CD1c-positive myeloid dendritic cell (primary cell): ENCODE data around the gene CWH43.
"Not testable (repeated sequence)": the region's sequence is repeated elsewhere in the genome, so short reads cannot be mapped to it uniquely, and the experiment has no call there.

Source experiments
- DNase-seq: peaks from one replicate; pipeline ENCODE4 v3.0.0-alpha.2; 2016; ENCODE audit errors: extremely low spot score

The CWH43 gene

GRCh38 chr4:48976041-48976440 is 10.0 kb upstream of the CWH43 start:
- DNase-seq: no peak

DNA sequence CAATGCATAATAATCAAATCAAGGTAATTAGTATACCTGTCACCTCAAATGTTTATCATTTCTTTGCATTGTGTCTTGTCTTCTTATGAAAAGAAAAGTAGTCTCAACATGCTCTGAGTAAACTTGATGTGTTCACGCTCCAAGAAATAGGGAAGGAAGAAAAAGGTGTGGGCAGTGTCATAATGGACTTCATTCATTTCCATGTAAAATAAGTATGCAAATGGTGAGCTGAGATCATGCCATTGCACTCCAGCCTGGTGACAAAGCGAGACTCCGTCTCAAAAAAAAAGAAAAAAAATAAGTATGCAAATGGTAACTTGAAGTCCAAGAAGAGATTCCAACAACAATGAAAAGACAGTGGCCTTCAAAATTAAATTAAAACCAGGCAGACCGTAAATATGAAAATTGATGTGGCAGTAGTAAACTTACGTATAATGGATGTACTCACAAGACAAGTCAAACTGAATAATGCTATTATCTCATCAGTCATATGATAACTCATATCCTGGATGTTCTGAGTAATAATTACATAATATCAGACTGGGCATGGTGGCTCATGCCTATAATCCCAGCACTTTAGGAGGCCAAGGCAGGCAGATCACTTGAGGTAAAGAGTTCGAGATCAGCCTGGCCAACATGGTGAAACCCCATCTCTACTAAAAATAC is 6.0 kb upstream of the CWH43 start:
- no peak for DNase-seq

GRCh38 chr4:48984005-48984404 is 2.1 kb upstream of the CWH43 start:
- not testable (repeated sequence) for DNase-seq

DNA sequence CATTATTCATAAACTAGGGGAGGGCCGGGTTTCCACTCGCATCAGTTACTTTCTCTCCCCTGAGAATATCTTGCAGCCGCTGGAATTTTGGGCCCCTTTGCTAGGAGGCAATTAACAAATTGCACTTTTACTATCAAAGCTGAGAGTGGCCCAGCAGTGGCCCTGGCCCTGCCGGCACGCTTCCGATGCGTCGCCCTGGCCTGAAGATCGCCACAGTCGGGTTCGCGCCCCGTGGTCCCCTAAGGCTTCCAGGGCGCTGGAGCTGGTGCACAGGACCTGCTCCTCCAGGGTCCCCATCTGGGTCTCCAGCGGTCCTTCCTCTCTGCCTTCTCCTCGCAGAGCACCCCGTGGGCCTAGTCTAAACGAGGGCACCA is 486 bp upstream of the CWH43 start:
- DNase-seq: no peak

DNA sequence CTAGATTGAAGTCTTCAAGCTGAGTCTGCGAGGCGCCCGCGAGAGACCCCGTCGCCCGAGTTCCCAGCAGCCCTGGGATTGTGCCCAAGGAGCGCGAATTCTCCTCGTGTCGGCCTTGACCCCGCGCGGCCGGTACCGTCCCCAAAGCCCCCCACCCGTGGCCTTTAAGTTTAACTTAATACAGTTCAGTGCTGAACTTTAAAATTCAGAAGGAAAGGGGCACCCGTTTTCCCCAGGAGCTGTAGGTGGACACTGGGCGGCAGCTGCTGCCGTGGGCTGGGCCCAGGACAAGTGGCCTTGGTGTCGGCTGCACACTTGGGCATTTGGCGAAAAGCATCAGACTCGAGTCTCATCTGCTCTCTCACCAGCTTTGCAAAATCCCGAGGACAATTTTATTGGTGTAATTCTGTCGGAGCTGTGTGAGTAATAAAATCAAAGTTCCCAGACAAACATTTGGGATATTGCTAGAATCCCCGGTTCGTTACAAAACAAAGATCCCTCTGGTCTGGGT is 634 bp downstream of the CWH43 start:
- DNase-seq: no peak

GRCh38 chr4:48989461-48990203 is 3.6 kb downstream of the CWH43 start:
- DNase-seq: no peak

- DNase-seq: no peak
These were observed 5.3 kb downstream of the CWH43 start for GRCh38 chr4:48991357-48991756.

GRCh38 chr4:48997962-48998361 is 11.9 kb downstream of the CWH43 start:
- DNase-seq: no peak

DNA sequence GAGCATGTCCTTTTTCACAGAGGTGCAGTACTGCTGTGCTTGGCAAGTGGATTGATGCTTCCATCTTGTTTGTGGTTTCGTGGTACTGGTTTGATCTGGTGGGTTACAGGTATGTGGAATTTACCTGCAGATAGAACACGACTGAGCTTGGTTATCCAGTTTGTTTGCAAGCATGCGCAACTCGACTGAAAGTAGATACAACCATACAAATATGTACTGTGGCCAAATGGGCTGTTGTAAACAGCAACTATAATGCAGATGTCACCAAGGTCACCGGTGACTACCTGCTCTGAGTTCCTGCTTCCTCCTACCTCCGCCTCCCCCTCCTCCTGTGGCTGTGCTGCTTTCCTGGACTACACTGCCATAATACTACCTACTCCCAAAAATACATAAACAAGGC is 12.4 kb downstream of the CWH43 start:
- DNase-seq: no peak

- DNase-seq: no peak
These were observed 14.7 kb downstream of the CWH43 start for GRCh38 chr4:49000806-49001205.

- no peak for DNase-seq
These were observed 16.9 kb downstream of the CWH43 start for GRCh38 chr4:49002931-49003330.

DNA sequence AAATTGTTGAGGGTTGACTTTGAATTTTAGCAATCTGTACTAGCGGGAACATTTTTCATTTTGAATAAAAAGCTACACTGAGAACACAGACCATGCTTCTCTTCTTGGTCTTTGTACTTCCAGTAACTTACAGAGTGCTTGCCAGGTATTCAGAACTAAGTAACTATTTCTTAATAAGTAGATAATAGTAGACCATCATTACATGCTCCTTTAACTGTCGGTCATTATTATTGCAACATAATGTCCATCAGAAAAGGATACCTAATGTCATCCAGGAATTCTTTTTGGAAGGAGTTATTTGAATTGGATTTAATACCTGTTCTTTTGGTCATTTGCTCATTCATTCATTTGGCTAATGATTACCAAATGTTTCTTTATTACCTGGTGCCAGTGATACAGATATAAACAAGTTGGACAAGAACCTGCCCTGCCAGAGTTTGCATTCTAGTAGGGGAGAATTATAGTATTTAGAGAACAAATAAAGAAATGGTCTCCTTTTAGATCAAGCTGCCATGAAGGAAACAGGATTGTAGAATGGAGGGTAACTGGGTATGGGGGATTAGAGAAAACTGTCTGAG is 32.7 kb downstream of the CWH43 start:
- no peak for DNase-seq

- DNase-seq: no peak
These were observed 46.5 kb downstream of the CWH43 start for GRCh38 chr4:49032440-49033161.

DNA sequence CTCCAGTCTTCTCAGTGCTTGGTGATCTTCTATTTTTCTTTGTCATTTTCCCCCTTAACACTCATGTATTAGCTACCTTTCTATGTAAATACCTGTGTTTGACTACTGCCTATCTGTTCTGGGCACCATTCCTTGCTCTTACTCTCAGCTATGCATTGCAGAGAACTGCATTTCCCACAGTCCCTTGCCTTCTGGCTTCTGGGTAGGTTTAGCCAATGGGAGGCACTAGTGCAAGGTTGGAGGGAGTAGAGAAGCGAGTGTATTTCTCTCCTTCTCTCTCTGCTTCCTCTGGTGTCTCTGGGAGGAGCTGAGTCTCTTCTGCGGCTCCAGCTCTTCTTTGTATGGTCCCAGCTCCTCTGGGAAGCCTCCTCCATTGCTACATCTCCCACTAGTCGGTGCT is 50.5 kb downstream of the CWH43 start:
- DNase-seq: no peak

DNA sequence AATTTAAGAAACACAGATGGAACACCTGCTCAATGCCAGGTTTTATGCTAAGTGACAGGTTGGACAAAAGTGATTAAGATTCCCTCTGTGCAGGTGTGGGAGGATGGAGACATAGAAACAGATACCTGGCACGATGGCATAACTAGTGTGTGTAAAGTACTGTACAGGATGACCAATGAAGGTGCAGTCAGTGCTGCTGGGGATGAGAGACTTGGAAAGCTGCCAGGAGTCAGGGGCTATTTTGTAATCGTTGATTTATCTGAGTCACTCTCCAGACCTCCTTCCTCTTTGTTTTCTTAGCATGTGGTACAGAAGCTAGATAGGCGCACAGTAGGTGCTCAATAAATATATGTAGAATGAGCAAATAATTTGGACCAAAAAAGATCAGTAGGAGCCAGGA is 58.2 kb downstream of the CWH43 start:
- no peak for DNase-seq

DNA sequence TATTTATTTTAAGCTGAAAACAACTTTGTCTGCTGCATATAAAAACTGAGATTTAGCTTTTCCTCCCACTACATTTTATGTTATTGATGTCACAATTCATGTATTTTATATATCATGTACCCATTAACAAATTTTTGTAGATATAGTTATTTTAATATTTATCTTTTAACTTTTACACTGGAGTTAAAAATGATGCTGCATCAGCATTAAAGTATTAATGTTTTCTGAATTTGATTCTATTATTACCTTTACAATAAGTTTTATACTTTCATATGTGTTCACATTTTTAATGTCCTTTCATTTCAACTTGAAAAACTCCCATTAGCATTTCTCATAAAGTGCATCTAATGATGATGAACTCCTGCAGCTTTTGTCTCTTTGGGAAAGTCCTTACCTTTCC is 72.2 kb downstream of the CWH43 start:
- no peak for DNase-seq

- DNase-seq: no peak
These were observed 77.6 kb downstream of the CWH43 start for GRCh38 chr4:49063670-49064069.

DNA sequence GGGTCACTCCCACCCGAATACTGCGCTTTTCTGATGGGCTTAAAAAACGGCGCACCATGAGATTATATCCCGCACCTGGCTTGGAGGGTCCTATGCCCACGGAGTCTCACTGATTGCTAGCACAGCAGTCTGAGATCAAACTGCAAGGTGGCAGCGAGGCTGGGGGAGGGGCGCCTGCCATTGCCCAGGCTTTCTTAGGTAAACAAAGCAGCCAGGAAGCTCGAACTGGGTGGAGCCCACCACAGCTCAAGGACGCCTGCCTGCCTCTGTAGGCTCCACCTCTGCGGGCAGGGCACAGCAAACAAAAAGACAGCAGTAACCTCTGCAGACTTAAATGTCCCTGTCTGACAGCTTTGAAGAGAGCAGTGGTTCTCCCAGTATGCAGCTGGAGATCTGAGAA is 86.1 kb downstream of the CWH43 start:
- DNase-seq: not testable (repeated sequence)

GRCh38 chr4:49091883-49092282 is 105.8 kb downstream of the CWH43 start:
- DNase-seq: not testable (repeated sequence)

DNA sequence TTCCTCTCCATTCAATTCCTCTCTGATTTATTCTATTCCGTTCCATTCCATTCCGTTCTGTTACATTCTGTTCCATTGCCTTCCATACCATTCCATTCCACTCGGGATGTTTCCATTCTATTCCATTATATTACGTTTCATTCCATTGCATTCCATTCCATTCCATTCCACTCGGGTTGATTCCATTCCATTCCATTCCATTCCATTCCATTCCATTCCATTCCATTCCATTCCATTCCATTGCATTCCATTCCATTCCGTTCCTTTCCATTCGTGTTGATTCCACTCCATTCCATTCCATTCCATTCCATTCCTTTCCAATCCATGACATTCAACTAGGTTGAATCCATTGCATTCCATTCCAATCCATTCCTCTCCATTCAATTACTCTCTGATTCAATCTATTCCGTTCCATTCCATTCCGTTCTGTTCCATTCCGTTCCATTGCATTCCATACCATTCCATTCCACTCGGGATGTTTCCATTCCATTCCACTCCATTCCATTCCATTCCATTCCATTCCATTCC is 106.6 kb downstream of the CWH43 start:
- not testable (repeated sequence) for DNase-seq

- DNase-seq: not testable (repeated sequence)
These were observed 110.1 kb downstream of the CWH43 start for GRCh38 chr4:49096215-49096614.

GRCh38 chr4:49096627-49097026 is 110.6 kb downstream of the CWH43 start:
- not testable (repeated sequence) for DNase-seq
